ENCODE measurements around the gene NDEL1.

The NDEL1 gene

GRCh38 chr17:8488491-8488890, 52.8 kb downstream of the NDEL1 start:
- no peak for DNase-seq
- Histone ChIP-seq H3K9me3 (no peaks in the 10 kb centered on the region), H3K4me3 (no peak overlapping the region), H3K4me1 (no peaks in the 10 kb centered on the region), H3K36me3 (peaks cover 94 to 97% (median 95%) of the 10 kb centered on the region in 3 donors), H3K27ac (peak overlapping the region; percentile 49 to 59), H3K27me3 (no peaks in the 10 kb centered on the region)
- intact Hi-C loops (cut with DNase I; ENCODE audit: low total_unique reads) = no loop called here
- TF ChIP-seq CTCF (IDR thresholded peaks at IDR 0.05) = no peak

- peak; percentile 81 for DNase-seq
- H3K4me1 ChIP-seq = no peaks in the 10 kb centered on the region
- H3K9me3 ChIP-seq = no peaks in the 10 kb centered on the region
- intact Hi-C loops (cut with DNase I; ENCODE audit: low total_unique reads) = no loop called here
- peak overlapping the region; percentile 49 to 59 for H3K27ac ChIP-seq
- peaks cover 94 to 97% (median 95%) of the 10 kb centered on the region in 3 donors for H3K36me3 ChIP-seq
- no peak for TF ChIP-seq CTCF (IDR thresholded peaks at IDR 0.05)
- no peaks in the 10 kb centered on the region for H3K27me3 ChIP-seq
- H3K4me3 ChIP-seq = no peak overlapping the region
Observed at GRCh38 chr17:8488901-8489300, 53.2 kb downstream of the NDEL1 start.

- H3K4me1 ChIP-seq = no peaks in the 10 kb centered on the region
- intact Hi-C loops (cut with DNase I; ENCODE audit: low total_unique reads) = no loop called here
- H3K36me3 ChIP-seq = peaks cover 94 to 97% (median 95%) of the 10 kb centered on the region in 3 donors
- H3K27me3 ChIP-seq = no peaks in the 10 kb centered on the region
- H3K27ac ChIP-seq = no peak overlapping the region
- TF ChIP-seq CTCF (IDR thresholded peaks at IDR 0.05) = no peak
- DNase-seq = no peak
- H3K4me3 ChIP-seq = no peak overlapping the region
- no peaks in the 10 kb centered on the region for H3K9me3 ChIP-seq
Observed at GRCh38 chr17:8489841-8490240, 54.2 kb downstream of the NDEL1 start.

- DNase-seq = no peak
- H3K36me3 ChIP-seq = peaks cover 97 to 98% (median 98%) of the 10 kb centered on the region in 3 donors
- intact Hi-C loops (cut with DNase I; ENCODE audit: low total_unique reads) = no loop called here
- H3K27me3 ChIP-seq = no peaks in the 10 kb centered on the region
- no peaks in the 10 kb centered on the region for H3K4me1 ChIP-seq
- no peak for TF ChIP-seq CTCF (IDR thresholded peaks at IDR 0.05)
- H3K4me3 ChIP-seq = no peak overlapping the region
- peak overlapping the region in 1 of 2 donors; percentile 5 for H3K27ac ChIP-seq
- no peaks in the 10 kb centered on the region for H3K9me3 ChIP-seq
Observed at GRCh38 chr17:8490256-8491023, 54.8 kb downstream of the NDEL1 start.

- no peaks in the 10 kb centered on the region for H3K27me3 ChIP-seq
- H3K4me1 ChIP-seq = no peaks in the 10 kb centered on the region
- no peaks in the 10 kb centered on the region for H3K9me3 ChIP-seq
- H3K36me3 ChIP-seq = peaks cover 98 to 99% (median 98%) of the 10 kb centered on the region in 3 donors
- no peak for DNase-seq
- no peak for TF ChIP-seq CTCF (IDR thresholded peaks at IDR 0.05)
- H3K4me3 ChIP-seq = no peak overlapping the region
- intact Hi-C loops (cut with DNase I; ENCODE audit: low total_unique reads) = no loop called here
- H3K27ac ChIP-seq = peak overlapping the region; percentile 17 to 31
Observed at GRCh38 chr17:8492121-8492520, 56.4 kb downstream of the NDEL1 start.
